GM19452 (cell line): ENCODE data around the gene PRICKLE1.

Experiments
- ATAC-seq: cut with Tn5 transposase; IDR thresholded peaks from one replicate; pipeline ENCODE4 v1.9.1; 2021; ENCODE audit not compliant: unreplicated experiment

Gene PRICKLE1

GRCh38 chr12:42459336-42459847, 130.2 kb downstream of the PRICKLE1 start:
- no peak for ATAC-seq

- ATAC-seq, result no peak
These were observed 131.0 kb downstream of the PRICKLE1 start for GRCh38 chr12:42458575-42458974.

GRCh38 chr12:42450248-42450647, 139.3 kb downstream of the PRICKLE1 start:
- ATAC-seq, result no peak

- ATAC-seq, result no peak
These were observed 140.7 kb downstream of the PRICKLE1 start for GRCh38 chr12:42448841-42449240.

DNA sequence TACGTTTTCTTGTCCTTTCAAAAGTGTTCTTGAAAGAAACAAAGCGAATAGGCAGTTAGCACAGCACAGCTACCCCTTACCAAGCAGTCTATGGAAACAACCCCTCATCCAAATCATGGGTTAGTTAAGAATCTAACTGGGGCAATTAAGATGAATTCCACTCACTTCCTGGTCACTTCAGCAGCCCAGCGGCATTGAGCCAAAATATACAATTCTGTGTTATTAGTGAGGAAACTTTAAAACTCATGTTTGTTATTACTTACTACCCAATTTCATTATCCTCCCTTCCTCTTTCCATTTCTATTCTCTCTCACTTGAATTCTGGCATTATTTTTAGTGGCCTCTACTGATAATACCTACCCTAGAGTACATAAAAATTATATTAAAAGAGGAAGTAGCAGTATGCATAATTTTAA, 142.2 kb downstream of the PRICKLE1 start:
- ATAC-seq, result no peak

- ATAC-seq, result no peak
These were observed 142.8 kb downstream of the PRICKLE1 start for GRCh38 chr12:42446761-42447160.

DNA sequence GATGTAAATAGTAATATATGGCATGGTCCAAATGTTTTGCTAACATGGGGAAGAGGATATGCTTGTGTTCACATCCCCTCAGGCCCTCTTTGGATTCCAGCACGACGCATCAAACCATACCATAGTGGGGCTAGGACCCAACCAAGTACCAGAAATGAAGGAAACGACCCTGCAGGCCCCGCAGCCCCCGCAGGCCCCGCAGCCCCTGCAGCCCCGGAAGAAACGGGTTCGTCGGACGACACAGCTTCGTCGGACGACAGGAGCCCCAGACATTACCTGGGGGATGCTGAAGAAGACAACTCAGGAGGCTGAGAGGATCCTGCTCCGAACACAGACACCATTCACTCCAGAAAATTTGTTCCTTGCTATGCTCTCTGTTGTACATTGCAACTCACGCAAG, 143.7 kb downstream of the PRICKLE1 start:
- ATAC-seq, result no peak

DNA sequence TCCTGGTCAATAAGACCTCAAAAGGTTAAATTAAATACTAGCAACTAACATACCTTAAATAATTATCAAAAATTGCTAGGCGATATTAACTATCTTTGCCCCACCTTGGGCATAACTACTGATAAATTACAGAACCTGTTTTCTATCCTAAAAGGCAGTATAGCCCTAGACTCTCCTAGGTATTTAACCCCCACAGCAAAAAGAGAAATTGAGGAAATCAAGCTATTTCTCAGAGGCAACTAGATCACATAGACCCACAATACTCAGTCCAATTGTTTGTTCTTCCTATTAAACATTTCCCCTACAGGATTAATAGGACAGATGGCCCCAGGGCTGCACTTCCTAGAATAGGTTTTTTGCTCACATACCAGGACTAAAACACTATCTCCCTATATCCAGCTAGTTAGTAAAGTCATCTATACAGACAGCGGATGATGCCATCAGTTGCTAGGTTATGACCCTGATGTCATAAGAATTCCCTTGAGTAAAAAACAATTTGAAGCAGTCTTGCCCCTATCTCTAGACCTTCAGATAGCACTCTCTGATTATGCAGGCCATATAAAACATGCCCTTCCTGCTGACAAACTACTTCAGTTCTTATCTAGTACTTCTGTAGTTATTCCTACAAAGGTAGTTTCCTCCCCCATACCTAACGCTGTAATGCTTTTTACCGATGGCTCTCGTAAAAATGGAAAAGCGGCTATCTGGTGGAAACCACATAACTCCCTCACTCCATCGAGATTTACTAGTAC, 145.2 kb downstream of the PRICKLE1 start:
- no peak for ATAC-seq

DNA sequence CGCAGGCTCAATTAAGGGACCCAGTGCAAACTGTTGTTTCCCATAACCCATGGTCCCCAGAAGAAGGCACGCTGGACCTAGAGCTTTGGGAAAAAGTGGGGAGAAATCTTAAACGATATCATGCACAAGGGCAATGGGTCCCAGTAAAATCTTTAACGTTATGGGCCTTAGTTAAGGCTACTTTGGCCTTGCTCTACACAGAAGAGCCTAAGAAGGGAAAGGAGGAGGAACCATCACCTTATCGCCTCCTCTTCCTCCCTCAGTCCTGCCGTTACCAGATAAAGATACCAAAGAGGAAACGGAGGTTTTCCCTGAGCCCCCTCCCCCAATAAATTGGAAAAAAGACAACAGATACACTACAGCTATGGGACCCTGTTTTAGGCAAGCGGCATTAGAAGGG, 146.7 kb downstream of the PRICKLE1 start:
- no peak for ATAC-seq

GRCh38 chr12:42442311-42442759, 147.2 kb downstream of the PRICKLE1 start:
- ATAC-seq, result no peak

GRCh38 chr12:42440608-42441007, 148.9 kb downstream of the PRICKLE1 start:
- ATAC-seq, result no peak

GRCh38 chr12:42432517-42433140, 156.9 kb downstream of the PRICKLE1 start:
- no peak for ATAC-seq

DNA sequence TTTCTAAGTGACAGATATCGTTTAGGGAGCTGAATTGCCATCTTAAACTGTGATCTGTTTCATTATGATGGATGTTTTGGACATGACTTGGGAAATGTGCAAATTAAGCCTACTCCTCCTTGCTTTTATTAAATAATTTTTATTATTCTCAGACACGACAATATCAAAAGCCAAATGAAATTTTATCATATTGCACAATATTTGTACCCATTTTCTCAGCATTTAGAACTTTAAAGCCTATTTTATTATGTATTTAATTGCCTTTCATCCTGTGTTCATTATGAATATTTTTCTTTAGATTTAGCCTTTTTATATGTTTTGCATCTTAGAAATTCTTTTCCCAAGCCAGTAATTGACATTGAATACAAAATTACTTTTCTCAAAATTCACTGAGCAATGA, 160.7 kb downstream of the PRICKLE1 start:
- ATAC-seq, result no peak

DNA sequence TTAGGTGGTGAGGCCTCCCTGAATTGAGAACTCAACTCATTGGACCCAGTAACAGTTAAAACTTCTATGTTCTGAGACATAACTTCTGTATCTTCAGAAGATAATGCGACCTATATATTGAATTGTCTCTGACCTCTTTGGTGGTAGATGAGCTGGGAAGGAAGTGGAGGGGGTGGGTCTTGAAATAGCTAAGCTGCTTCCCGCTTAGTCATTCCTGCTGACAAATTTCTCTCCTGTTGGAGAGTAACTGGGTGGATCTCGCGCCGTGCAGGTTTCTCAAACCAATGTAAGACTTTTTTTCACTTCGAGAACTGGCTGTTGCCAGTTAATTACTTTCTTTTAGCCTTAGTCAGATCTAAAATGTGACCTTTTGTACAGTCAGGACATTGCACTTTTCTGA, 162.8 kb downstream of the PRICKLE1 start:
- no peak for ATAC-seq

DNA sequence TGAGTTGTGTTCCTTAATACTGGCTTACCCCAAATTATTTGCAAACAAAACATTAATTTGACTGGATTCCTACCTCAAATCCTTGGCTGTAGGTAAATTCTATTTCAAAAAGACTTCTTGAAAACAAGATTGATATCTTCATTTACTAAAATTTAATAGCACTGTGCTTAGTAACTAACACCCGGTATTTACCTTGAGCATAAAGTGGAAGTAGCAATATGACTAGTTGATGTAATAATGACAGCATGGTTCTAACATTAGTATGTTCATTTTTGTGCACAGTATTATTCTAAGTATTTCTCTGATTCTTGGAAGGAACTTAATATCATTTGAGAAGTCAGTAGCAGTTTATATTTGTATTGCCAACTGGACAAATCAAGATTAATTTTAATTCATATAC, 166.8 kb downstream of the PRICKLE1 start:
- no peak for ATAC-seq

- peak; percentile 75 for ATAC-seq
These were observed 167.4 kb downstream of the PRICKLE1 start for GRCh38 chr12:42421844-42422779.

DNA sequence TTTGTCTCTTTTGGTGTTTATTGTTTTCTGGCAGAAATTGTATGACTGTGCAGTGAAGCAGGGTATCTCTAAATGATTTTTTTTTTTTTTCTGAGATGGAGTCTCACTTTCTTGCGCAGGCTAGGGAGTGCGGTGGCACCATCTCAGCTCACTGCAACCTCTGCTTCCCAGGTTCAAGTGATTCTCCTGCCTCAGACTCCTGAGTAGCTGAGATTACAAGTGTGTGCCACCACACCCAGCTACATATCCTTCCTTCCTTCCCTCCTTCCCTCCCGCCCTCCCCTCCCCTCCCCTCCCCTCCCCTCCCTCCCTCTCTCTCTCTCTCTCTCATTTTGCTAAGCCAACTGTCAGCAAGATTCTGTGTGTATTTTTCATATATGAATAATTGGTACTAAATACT, 169.2 kb downstream of the PRICKLE1 start:
- ATAC-seq, result no peak

DNA sequence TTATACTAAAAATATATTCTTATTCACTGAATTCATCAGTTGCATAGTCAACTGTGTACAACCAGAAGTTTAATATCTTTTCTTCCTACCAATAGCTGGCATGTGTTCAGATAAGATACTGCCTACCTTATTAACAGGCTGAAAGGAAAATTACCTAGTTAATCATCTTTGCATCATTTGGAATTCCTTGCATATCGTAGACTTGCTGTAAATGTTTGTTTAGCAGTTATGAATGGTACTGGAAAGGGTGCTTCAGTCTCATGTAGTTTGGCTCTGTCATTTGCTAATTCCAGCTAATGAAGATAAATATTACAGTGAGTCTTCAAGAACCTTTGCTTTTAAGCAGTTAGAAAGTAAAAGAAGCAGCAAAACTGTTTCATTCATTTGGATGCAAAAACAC, 179.2 kb downstream of the PRICKLE1 start:
- ATAC-seq, result no peak

DNA sequence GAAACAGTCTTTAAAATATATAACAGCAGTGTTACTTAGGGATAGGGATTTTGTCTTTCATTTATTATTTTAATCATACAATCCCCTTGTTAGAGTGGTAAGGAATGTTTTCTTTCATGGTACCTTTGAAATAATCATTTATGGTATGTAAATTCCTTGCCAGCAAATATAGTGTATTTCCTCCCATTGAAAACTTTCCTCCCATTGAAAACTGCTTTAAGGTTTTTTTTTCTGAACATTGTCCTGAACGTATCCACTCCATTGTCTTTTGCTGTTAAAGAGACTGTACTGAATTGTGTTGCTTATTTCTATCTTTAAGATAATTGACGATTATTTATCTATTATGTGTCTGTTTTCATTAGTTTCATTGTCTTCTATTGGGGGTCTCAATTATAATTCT, 180.1 kb downstream of the PRICKLE1 start:
- no peak for ATAC-seq

GRCh38 chr12:42407306-42407705, 182.2 kb downstream of the PRICKLE1 start:
- ATAC-seq, result no peak
